Measurements from ENCODE around the gene KLK3.
"Not testable (repeated sequence)": the region's sequence is repeated elsewhere in the genome, so short reads cannot be mapped to it uniquely, and the experiment has no call there.

Gene KLK3

GRCh38 chr19:50861496-50862286 lies 7.0 kb downstream of the KLK3 start:
- no peak for DNase-seq (ENCODE audit: low read depth)

GRCh38 chr19:50869479-50869878 lies 14.8 kb downstream of the KLK3 start:
- DNase-seq (ENCODE audit: low read depth), result no peak

DNA sequence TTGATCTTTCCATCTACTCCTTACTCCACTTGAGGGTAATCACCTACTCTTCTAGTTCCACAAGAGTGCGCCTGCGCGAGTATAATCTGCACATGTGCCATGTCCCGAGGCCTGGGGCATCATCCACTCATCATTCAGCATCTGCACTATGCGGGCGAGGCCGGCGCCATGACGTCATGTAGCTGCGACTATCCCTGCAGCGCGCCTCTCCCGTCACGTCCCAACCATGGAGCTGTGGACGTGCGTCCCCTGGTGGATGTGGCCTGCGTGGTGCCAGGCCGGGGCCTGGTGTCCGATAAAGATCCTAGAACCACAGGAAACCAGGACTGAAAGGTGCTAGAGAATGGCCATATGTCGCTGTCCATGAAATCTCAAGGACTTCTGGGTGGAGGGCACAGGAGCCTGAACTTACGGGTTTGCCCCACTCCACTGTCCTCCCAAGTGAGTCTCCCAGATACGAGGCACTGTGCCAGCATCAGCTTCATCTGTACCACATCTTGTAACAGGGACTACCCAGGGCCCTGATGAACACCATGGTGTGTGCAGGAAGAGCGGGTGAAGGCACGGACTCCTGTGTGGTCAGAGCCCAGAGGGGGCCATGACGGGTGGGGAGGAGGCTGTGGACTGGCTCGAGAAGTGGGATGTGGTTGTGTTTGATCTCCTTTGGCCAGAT lies 15.8 kb downstream of the KLK3 start:
- DNase-seq (ENCODE audit: low read depth), result no peak

DNA sequence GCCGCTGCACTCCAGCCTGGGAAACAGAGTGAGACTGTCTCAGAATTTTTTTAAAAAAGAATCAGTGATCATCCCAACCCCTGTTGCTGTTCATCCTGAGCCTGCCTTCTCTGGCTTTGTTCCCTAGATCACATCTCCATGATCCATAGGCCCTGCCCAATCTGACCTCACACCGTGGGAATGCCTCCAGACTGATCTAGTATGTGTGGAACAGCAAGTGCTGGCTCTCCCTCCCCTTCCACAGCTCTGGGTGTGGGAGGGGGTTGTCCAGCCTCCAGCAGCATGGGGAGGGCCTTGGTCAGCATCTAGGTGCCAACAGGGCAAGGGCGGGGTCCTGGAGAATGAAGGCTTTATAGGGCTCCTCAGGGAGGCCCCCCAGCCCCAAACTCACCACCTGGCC lies 18.3 kb downstream of the KLK3 start, which contains the start of gene KLK2:
Gene KLK2 (plus strand): TSS at position 384 of the 400 bp plus-strand sequence. CDS start 35 bp downstream, outside the sequence.
- no peak for DNase-seq (ENCODE audit: low read depth)

- no peak for DNase-seq (ENCODE audit: low read depth)
Measured at GRCh38 chr19:50874211-50874610, 19.5 kb downstream of the KLK3 start.

DNA sequence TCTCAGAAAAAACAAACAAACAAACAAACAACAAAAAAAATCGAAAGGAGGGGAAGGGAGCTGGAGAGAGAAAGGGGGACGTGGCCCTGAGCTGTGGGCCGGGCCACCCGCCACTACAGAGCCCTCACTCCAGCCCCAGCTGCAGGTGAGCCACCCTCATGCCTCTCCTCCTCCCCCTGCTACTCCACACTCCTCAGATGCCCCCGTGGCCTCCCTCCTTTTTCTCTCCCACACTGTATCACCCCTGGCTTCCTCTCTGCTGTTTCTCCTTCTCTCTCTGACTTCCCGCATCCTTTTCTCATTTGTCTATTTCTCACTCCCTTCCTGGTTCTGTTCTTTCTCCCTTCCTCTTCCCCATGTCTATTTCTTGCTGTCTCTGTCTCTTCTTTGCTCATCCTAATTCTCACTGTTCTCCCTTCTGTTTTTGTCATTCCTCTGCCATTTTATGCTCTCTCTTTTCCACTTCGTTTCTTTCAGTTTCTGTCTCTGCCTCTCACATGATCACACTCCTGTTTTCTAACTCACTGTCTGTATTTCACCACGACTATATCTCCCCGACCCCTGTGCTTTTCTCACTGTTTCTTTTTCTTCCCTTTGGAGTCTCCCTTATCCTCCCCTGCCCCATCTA lies 21.2 kb downstream of the KLK3 start:
- no peak for DNase-seq (ENCODE audit: low read depth)

DNA sequence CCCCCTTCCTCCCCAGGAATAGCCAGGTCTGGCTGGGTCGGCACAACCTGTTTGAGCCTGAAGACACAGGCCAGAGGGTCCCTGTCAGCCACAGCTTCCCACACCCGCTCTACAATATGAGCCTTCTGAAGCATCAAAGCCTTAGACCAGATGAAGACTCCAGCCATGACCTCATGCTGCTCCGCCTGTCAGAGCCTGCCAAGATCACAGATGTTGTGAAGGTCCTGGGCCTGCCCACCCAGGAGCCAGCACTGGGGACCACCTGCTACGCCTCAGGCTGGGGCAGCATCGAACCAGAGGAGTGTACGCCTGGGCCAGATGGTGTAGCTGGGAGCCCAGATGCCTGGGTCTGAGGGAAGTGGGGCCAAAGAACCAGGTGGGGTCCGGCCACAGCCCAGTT lies 21.7 kb downstream of the KLK3 start:
- DNase-seq (ENCODE audit: low read depth), result no peak

DNA sequence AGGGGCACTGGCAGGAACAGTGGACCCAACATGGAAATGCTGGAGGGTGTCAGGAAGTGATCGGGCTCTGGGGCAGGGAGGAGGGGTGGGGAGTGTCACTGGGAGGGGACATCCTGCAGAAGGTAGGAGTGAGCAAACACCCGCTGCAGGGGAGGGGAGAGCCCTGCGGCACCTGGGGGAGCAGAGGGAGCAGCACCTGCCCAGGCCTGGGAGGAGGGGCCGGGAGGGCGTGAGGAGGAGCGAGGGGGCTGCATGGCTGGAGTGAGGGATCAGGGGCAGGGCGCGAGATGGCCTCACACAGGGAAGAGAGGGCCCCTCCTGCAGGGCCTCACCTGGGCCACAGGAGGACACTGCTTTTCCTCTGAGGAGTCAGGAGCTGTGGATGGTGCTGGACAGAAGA lies 22.6 kb downstream of the KLK3 start:
- no peak for DNase-seq (ENCODE audit: low read depth)

- DNase-seq (ENCODE audit: low read depth), result no peak
Measured at GRCh38 chr19:50878851-50879250, 24.1 kb downstream of the KLK3 start.

GRCh38 chr19:50880241-50880640 lies 25.5 kb downstream of the KLK3 start:
- no peak for DNase-seq (ENCODE audit: low read depth)

GRCh38 chr19:50882188-50882587 lies 27.5 kb downstream of the KLK3 start:
- DNase-seq (ENCODE audit: low read depth), result no peak

DNA sequence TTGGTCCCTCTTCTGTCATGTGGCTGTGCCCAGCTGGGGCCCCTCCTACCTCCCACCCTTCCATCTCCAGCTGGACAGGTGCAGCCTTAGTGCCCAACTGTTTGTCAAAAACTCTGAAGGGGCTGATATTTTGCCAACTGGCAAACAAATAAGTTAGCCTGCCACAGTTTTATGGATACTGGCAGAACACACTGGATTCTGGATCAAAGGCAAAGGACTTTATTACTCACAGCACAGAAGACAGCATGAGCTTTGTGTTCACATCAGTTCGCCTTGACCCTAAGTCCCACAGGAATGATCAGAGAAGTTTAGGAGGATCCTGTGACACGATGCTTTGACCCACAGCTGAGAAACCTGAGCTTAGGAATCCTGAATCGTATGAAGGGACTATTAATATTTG lies 34.9 kb downstream of the KLK3 start:
- no peak for DNase-seq (ENCODE audit: low read depth)

- no peak for DNase-seq (ENCODE audit: low read depth)
Measured at GRCh38 chr19:50890422-50891252, 35.9 kb downstream of the KLK3 start.

GRCh38 chr19:50891253-50891625 lies 36.5 kb downstream of the KLK3 start:
- DNase-seq (ENCODE audit: low read depth), result no peak

DNA sequence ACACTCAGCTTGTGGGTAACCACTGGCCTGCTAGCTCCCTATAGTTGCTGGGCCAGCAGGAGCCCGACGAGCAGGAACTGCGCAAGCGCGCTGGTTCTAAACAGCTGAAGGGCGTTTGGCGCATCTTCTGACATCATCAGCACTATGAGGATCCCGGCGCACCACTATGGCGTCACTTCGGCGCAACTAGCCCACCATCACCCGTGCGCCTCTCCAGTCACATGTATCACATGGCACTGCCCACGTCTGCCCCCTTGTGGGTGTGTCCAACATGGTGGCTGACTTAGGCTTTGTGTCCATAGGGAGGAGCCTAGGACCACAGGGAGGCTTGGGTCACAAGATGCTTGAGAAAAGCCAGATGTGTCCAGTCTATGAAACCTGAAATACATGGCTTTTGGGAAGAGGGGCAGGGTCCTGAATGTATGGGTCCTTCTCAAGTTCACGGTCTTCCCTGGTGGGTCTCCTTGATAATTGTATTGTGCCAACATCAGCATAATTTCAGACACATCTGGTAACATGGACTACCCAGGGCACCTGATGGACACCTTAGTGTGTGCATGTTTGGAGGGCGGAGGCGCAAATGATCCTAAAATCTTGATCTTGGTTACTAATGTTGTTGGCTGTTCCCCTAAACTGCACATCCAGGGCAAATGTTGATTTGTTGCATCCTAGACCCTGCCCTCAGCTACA lies 38.5 kb downstream of the KLK3 start:
- DNase-seq (ENCODE audit: low read depth), result no peak

DNA sequence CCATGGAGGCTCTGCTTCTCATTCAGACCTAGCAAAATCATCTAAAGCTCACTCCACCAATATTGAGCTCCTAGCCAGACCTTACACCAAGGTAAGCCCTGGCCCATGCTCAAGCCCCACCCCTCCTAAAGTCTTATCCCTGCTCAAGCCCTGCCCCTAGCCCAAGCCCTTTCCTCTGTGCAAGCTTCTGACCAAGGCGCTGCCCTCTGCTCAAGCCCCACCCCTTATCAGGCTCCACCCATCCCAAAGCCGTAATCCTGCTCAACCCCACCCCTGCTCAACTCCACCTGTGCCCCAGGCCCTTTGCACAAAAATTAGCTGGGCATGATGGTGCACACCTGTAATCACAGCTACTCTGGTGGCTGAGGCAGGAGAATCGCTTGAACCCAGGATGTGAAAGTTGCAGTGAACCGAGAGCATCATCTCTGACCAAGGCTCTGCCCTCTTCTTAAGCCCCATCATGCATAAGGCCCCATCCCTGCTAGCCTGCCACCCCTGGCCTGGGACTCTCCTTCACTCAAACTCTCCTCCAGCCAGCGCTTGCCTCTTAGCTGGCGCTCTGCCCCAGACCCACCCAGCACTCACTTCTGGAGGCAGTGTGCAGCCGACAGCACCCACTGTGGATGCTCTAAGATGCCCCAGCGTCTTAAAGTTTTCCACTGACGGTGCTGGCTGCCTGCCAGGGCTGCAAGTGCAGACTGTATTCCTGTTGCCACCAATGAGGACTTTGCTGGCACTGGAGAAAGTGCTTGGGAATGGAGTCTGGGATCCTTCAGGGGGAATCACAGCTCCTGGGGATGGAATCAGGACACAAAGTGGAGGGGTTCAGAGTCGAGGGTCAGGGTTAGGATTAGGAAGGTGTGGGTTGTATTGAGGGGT lies 40.0 kb downstream of the KLK3 start:
- DNase-seq (ENCODE audit: low read depth), result no peak

DNA sequence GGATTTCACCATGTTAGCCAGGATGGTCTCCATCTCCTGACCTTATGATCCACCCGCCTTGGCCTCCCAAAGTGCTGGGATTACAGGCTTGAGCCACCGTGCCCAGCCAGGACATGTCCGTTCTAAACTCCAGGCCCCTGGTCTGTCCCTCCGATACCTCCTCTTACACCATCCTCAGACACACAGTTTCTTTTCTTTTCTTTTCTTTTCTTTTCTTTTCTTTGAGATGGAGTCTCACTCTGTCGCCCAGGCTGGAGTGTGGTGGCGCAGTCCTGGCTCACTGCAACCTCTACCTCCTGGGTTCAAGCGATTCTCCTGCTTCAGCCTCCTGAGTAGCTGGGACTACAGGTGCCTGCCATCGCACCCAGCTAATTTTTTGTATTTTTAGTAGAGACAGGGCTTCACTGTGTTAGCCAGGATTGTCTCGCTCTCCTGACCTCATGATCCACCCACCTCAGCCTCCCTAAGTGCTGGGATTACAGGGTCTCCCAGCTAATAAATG lies 41.4 kb downstream of the KLK3 start:
- DNase-seq (ENCODE audit: low read depth), result not testable (repeated sequence)

- no peak for DNase-seq (ENCODE audit: low read depth)
Measured at GRCh38 chr19:50896591-50897190, 42.0 kb downstream of the KLK3 start.

- DNase-seq (ENCODE audit: low read depth), result no peak
Measured at GRCh38 chr19:50897191-50897607, 42.5 kb downstream of the KLK3 start.

DNA sequence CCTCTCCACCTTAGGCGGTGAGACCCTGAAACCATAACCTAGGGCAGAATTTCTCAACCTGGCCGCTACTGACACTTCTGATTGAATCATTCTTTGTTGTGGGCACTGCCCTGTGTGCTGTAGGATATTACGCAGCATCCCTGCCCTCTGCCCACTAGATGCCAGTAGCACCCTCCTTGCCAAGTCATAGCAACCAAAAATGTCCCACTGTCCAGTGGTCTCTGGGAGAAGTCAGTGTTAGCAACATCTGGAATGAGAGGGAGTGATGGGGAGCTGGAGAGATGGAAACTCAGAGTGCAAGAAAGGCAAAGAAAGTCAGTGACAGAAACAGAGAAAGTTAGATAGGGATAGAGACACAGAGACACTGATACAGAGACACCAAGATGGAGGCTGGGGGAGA lies 42.9 kb downstream of the KLK3 start:
- DNase-seq (ENCODE audit: low read depth), result no peak

Data from T-helper 22 cell (primary cell).